ENCODE measurements around the gene ARHGAP24.

Gene ARHGAP24

DNA sequence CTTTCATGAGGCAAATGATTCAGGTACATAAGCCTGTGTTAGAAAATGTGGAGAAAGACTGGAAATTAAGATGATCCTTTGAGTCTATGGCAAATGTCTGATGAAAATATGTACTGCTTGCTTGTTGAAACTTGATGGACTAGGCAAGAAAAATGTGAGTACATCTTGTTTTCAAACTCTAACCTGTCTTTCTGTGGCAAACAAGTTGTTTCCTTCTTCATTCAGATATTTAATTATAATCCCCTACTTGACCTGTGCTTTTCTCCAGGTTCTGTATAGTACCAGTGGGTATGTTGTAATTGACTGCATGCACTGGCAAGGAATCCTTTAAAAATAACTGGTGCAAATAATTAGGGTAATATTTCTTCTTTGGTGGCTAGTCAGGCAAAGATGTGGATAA lies 136.7 kb downstream of the ARHGAP24 start:
- Histone ChIP-seq H3K27me3 (ENCODE audit: control insufficient read depth, insufficient read depth, low read length) (no peaks in the 10 kb centered on the region), H3K9ac (ENCODE audit: low read length) (no peak overlapping the region), H3K36me3 (ENCODE audit: control insufficient read depth, insufficient read depth, low read length) (no peaks in the 10 kb centered on the region), H3K4me3 (ENCODE audit: low read length) (no peak overlapping the region), H3K27ac (ENCODE audit: low read depth, low read length) (no peak overlapping the region), H3K4me1 (ENCODE audit: control insufficient read depth, insufficient read depth, low read length) (no peaks in the 10 kb centered on the region)

DNA sequence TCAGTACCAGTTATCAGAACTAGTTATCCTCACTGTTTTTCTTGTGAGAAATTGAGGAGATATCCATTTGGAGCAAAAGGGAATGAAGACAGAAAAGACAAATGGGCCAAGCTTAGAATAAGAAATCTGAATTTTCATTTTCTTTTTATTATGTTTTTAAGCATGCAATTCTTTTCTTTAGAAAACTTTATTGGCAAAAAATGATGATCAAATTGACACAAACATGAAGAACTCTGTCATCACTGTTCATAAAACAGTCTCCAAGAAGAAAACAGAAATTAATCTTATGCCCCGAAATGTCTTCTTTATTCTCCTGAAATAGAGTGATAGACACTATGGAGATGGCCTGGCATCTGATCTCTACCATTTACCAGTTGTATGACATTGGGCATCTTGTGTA lies 139.0 kb downstream of the ARHGAP24 start:
- H3K4me3 ChIP-seq (ENCODE audit: low read length) = no peak overlapping the region
- H3K27ac ChIP-seq (ENCODE audit: low read depth, low read length) = no peak overlapping the region
- no peaks in the 10 kb centered on the region for H3K27me3 ChIP-seq (ENCODE audit: control insufficient read depth, insufficient read depth, low read length)
- H3K4me1 ChIP-seq (ENCODE audit: control insufficient read depth, insufficient read depth, low read length) = no peaks in the 10 kb centered on the region
- H3K36me3 ChIP-seq (ENCODE audit: control insufficient read depth, insufficient read depth, low read length) = no peaks in the 10 kb centered on the region
- no peak overlapping the region for H3K9ac ChIP-seq (ENCODE audit: low read length)

DNA sequence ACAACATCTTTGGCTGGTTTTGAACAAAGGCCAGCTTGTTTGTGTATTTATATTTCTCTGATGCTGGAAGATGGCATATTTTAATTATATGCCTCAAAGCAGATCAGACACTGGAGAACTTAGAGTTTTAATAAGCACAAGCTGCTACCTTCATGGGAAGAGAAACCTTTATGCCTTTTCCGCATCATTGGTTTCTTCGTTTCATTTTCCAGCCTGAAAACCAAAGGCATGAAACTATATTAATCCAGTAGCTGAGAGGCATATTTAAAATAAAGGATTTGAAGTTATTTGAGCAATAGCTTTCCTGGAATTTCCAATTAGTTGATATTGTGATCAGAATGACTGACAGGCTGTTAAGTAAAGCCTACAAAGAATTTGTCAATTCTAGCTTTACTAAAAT lies 141.0 kb downstream of the ARHGAP24 start:
- no peak overlapping the region for H3K9ac ChIP-seq (ENCODE audit: low read length)
- H3K36me3 ChIP-seq (ENCODE audit: control insufficient read depth, insufficient read depth, low read length) = no peaks in the 10 kb centered on the region
- H3K27me3 ChIP-seq (ENCODE audit: control insufficient read depth, insufficient read depth, low read length) = no peaks in the 10 kb centered on the region
- H3K27ac ChIP-seq (ENCODE audit: low read depth, low read length) = no peak overlapping the region
- no peak overlapping the region for H3K4me3 ChIP-seq (ENCODE audit: low read length)
- no peaks in the 10 kb centered on the region for H3K4me1 ChIP-seq (ENCODE audit: control insufficient read depth, insufficient read depth, low read length)

DNA sequence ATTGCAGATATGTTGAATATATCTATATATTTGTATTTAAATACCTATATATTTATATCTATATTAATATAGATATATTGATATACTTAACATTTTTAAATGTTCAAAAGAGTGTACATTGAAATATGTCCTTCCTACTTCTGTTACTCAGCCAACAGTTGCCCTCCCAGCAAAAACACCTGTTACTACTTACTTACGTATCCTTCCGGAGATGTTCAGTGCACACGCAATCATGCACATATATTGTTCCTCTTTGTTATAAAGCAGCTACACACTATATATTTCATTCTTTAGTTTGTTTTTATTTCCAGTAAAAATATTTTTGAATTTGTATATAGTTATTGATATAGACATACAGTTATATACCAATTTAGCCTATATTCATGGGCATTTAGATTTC lies 142.3 kb downstream of the ARHGAP24 start:
- Histone ChIP-seq H3K4me1 (ENCODE audit: control insufficient read depth, insufficient read depth, low read length) (no peaks in the 10 kb centered on the region), H3K27ac (ENCODE audit: low read depth, low read length) (no peak overlapping the region), H3K4me3 (ENCODE audit: low read length) (no peak overlapping the region), H3K27me3 (ENCODE audit: control insufficient read depth, insufficient read depth, low read length) (no peaks in the 10 kb centered on the region), H3K36me3 (ENCODE audit: control insufficient read depth, insufficient read depth, low read length) (no peaks in the 10 kb centered on the region), H3K9ac (ENCODE audit: low read length) (no peak overlapping the region)

DNA sequence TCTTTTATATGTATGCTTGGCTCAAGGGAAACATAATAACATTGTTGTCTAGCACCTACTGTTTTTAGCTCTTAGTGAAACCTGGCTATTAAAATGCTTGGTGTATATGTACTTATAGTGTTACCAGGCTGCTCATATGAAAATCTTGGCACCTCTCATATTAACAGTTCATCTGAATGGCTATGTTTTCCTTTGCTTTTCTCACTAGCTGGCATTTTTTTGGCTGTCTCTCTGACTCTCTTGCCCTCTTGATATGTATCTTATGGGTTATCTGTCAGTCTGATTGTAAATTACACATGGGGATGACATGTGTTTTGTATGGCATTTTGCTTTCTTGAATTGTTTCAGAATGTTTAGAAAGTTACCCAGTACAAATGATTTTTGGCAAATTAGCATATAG lies 158.0 kb downstream of the ARHGAP24 start:
- no peaks in the 10 kb centered on the region for H3K27me3 ChIP-seq (ENCODE audit: control insufficient read depth, insufficient read depth, low read length)
- H3K4me3 ChIP-seq (ENCODE audit: low read length) = no peak overlapping the region
- H3K4me1 ChIP-seq (ENCODE audit: control insufficient read depth, insufficient read depth, low read length) = no peaks in the 10 kb centered on the region
- no peaks in the 10 kb centered on the region for H3K36me3 ChIP-seq (ENCODE audit: control insufficient read depth, insufficient read depth, low read length)
- no peak overlapping the region for H3K27ac ChIP-seq (ENCODE audit: low read depth, low read length)
- no peak overlapping the region for H3K9ac ChIP-seq (ENCODE audit: low read length)

DNA sequence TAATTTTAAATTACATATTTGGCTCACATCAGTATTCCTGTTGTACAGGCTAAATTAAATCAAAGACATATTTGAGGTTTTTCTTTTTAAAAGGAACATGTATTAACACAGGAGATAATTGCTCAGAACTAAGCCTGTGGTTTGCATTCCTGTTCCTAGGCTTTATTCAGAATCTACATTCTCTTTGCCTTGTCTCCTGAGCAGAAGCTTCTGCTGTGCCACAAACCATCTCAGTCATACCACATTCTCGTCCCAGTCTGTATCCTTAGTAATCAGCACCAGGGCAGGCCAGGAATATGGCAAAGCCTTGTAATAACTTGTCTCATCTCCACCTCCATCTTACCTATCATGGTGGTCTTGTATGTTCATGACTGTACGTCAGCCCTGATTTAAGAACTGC lies 162.8 kb downstream of the ARHGAP24 start:
- H3K4me3 ChIP-seq (ENCODE audit: low read length) = no peak overlapping the region
- no peak overlapping the region for H3K9ac ChIP-seq (ENCODE audit: low read length)
- no peaks in the 10 kb centered on the region for H3K36me3 ChIP-seq (ENCODE audit: control insufficient read depth, insufficient read depth, low read length)
- H3K27ac ChIP-seq (ENCODE audit: low read depth, low read length) = no peak overlapping the region
- H3K27me3 ChIP-seq (ENCODE audit: control insufficient read depth, insufficient read depth, low read length) = no peaks in the 10 kb centered on the region
- H3K4me1 ChIP-seq (ENCODE audit: control insufficient read depth, insufficient read depth, low read length) = no peaks in the 10 kb centered on the region

DNA sequence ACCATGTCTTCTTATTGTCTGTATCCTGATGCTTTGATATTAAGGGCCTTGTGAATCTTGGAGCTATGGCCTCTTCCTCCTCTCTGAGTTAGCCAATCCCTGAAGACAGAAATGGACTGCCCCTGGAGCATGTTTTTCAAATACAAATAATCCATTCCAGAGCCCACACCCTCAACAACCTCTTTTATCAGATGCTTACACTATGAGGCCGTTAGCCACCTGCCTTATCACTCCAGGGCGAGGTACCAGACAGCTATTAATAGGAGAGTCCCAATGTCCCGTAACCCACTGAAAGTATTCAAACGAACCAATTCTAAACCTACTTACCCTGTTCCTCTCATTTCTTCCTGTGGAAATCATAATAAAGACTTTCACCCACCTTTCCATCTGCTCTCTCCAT lies 165.0 kb downstream of the ARHGAP24 start:
- Histone ChIP-seq H3K9ac (ENCODE audit: low read length) (no peak overlapping the region), H3K27me3 (ENCODE audit: control insufficient read depth, insufficient read depth, low read length) (no peaks in the 10 kb centered on the region), H3K4me1 (ENCODE audit: control insufficient read depth, insufficient read depth, low read length) (no peaks in the 10 kb centered on the region), H3K4me3 (ENCODE audit: low read length) (no peak overlapping the region), H3K27ac (ENCODE audit: low read depth, low read length) (no peak overlapping the region), H3K36me3 (ENCODE audit: control insufficient read depth, insufficient read depth, low read length) (no peaks in the 10 kb centered on the region)

DNA sequence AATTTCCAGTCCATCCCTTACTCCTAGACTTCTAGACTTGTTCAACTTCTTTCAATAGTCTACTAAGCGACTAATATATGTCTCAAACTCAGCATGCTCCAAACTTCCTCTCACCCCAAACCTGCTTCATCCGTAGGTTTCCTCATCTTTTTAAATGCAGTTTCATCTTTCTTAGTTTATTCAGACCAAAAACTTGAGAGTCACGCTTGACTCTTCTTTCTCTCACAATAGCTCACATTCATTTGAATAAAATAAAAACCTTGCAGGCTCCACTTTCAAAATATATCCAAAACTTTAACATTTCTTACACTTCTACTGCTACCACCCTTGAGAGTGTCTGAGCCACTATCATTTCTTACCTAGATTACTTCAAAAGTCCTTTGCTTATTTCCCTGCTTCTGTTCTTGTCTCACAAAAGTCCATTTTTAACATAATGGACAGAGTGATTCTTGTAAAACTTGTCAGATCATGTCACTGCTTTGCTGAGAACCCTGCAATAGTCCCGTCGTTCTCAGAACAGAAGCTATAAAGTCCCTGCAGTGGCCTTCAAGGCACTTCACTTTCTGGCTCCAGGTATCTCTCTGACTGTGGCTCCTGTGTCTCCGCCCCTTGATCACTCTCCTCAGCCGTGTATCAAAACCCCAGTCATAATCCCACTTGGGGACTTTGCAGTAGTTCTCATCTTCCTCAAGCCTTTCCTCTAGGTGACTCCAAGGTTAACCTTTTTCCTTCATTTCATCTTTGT lies 167.6 kb downstream of the ARHGAP24 start:
- H3K4me3 ChIP-seq (ENCODE audit: low read length) = no peak overlapping the region

DNA sequence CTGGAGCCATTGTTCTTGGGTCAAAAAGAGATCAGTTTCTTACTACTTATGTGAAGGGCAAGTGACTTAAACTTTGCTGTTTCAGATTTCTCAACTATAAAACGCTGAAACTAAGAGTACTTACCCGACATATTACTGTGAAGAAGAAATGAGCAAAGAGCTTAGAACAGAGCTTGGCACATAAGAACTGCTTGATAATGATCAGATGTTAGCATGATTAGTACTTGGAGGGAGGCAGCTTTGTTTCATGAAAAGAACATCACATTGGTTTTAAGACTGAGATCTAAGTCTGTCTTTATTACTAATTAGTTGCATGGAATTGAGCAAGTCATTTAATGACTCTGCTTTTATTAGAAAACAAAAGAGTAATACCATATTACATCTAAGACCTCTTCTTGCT lies 169.1 kb downstream of the ARHGAP24 start:
- no peaks in the 10 kb centered on the region for H3K4me1 ChIP-seq (ENCODE audit: control insufficient read depth, insufficient read depth, low read length)
- no peaks in the 10 kb centered on the region for H3K36me3 ChIP-seq (ENCODE audit: control insufficient read depth, insufficient read depth, low read length)
- no peak overlapping the region for H3K27ac ChIP-seq (ENCODE audit: low read depth, low read length)
- H3K9ac ChIP-seq (ENCODE audit: low read length) = no peak overlapping the region
- H3K4me3 ChIP-seq (ENCODE audit: low read length) = no peak overlapping the region
- no peaks in the 10 kb centered on the region for H3K27me3 ChIP-seq (ENCODE audit: control insufficient read depth, insufficient read depth, low read length)

More for the DNA sequence above, 167.6 kb downstream of the ARHGAP24 start:
- Histone ChIP-seq H3K27ac (ENCODE audit: low read depth, low read length) (no peak overlapping the region), H3K27me3 (ENCODE audit: control insufficient read depth, insufficient read depth, low read length) (no peaks in the 10 kb centered on the region), H3K4me1 (ENCODE audit: control insufficient read depth, insufficient read depth, low read length) (no peaks in the 10 kb centered on the region), H3K36me3 (ENCODE audit: control insufficient read depth, insufficient read depth, low read length) (no peaks in the 10 kb centered on the region), H3K9ac (ENCODE audit: low read length) (no peak overlapping the region)

DNA sequence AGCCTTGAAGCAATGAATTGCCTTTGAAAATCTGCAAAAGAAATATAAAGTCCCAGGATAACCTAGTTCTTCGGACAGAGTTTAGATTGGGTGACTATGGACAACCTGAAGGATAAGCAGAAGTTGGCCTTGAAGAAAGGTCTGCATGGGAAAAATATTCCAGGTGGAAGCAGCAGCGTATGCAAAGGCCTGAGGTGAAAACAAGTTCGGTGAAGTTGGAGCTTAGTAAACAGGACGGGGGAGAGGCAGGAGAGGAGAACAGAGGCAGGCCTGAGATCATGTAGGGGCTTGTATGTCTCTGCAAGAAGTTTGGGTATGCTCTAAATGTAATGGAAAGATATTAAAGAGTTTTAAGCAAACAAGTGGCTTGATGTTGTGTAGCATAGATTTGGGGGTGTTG lies 176.0 kb downstream of the ARHGAP24 start:
- H3K9ac ChIP-seq (ENCODE audit: low read length) = no peak overlapping the region
- no peak overlapping the region for H3K27ac ChIP-seq (ENCODE audit: low read depth, low read length)

DNA sequence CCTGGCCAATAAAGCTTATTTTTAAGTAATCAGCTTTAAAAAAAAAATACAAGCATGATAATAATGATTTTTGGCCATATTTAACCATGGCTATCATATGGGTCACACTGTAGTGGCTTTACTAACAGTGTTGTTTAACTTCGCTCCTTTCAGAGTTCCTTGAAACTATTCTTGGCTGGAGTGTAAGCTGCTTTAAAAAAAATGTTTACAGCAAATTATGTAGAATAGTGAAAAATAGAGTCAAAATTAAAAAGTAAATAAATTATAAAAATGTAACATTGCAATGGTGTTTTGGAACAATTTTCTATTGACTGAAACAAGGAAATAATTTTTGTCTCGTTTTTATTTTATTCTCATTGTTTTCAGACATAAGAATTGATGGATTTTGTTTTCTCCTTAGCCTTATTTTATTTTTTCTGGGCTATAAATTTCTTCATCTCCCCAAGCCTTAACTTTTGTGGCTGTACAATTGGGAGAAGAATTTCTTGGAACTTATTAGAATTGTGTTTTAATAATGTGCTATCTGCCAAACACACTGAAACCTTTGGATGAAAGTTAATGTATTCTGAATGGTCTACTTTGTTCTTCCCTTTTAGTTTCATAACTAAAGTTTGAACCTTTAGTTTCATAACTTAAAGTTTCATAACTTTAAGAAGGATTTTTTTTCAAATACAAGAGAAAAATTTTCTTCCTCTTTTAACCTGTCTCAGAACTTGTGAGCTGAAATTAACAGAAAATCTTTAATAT lies 182.0 kb downstream of the ARHGAP24 start:
- Histone ChIP-seq H3K27me3 (ENCODE audit: control insufficient read depth, insufficient read depth, low read length) (no peaks in the 10 kb centered on the region), H3K36me3 (ENCODE audit: control insufficient read depth, insufficient read depth, low read length) (no peaks in the 10 kb centered on the region), H3K27ac (ENCODE audit: low read depth, low read length) (no peak overlapping the region), H3K9ac (ENCODE audit: low read length) (no peak overlapping the region), H3K4me3 (ENCODE audit: low read length) (no peak overlapping the region), H3K4me1 (ENCODE audit: control insufficient read depth, insufficient read depth, low read length) (no peaks in the 10 kb centered on the region)

More for the DNA sequence above, 176.0 kb downstream of the ARHGAP24 start:
- no peaks in the 10 kb centered on the region for H3K36me3 ChIP-seq (ENCODE audit: control insufficient read depth, insufficient read depth, low read length)
- H3K27me3 ChIP-seq (ENCODE audit: control insufficient read depth, insufficient read depth, low read length) = no peaks in the 10 kb centered on the region
- H3K4me3 ChIP-seq (ENCODE audit: low read length) = no peak overlapping the region
- no peaks in the 10 kb centered on the region for H3K4me1 ChIP-seq (ENCODE audit: control insufficient read depth, insufficient read depth, low read length)

DNA sequence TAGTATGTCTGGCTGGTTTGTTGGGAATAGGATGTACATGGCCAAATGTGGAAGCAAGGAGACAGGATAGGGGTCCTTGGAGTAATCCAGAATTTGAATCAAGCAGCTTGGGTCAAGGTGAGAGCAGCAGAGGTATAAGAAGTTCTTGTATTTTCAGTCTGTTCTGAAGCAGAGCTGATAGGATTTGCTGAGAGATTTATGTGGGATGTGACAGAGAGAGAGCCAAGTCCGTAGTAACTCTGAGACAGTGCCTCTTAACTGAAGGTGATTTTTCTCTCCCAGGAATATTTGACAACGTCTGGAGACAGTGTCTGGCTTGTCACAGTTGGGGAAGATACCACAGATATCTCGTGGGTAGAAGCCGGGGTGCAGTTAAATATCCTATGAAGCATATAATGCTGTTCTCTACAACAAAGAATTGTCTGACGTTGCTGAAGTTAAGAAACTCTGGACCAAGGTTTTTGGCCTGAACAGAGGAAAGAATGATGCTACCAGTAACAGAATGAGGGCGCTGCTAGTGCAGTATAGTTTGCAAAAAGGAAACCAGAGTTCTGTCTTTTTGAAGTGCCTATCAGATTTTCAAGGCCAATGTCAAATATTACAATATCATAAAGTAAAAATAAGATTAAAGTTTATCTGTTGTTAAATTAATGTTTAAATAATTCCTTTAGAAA lies 184.0 kb downstream of the ARHGAP24 start:
- no peak overlapping the region for H3K9ac ChIP-seq (ENCODE audit: low read length)
- H3K27me3 ChIP-seq (ENCODE audit: control insufficient read depth, insufficient read depth, low read length) = no peaks in the 10 kb centered on the region
- no peak overlapping the region for H3K27ac ChIP-seq (ENCODE audit: low read depth, low read length)
- H3K4me3 ChIP-seq (ENCODE audit: low read length) = no peak overlapping the region
- H3K4me1 ChIP-seq (ENCODE audit: control insufficient read depth, insufficient read depth, low read length) = no peaks in the 10 kb centered on the region
- H3K36me3 ChIP-seq (ENCODE audit: control insufficient read depth, insufficient read depth, low read length) = no peaks in the 10 kb centered on the region

Data from rectal smooth muscle tissue (tissue), 1 donor.